ENCODE results near the gene FCN1.

- no peak for TF ChIP-seq CTCF (conservative IDR thresholded peaks at IDR 0.05 in 1 of 2, IDR thresholded peaks at IDR 0.05 in 1 of 2; ENCODE audit: low read depth in 1 of 2, low read length in 2 of 2)
- TF ChIP-seq EZH2 (IDR thresholded peaks at IDR 0.05; ENCODE audit: low read length, missing control alignments) = no peak
Observed at GRCh38 chr9:134945509-134946275, 28.0 kb upstream of the FCN1 start.

All from fibroblast of lung (primary cell).